ENCODE measurements around the gene SLC45A2. TPM values are rescaled to one million over a fixed set of nuclear protein-coding genes. Genes with fewer than 3 reads are reported as not detected.

Gene SLC45A2
- polyA plus RNA-seq, 1 of the 3 experiments (the other 2 are of a cell fraction): 0.02 TPM

DNA sequence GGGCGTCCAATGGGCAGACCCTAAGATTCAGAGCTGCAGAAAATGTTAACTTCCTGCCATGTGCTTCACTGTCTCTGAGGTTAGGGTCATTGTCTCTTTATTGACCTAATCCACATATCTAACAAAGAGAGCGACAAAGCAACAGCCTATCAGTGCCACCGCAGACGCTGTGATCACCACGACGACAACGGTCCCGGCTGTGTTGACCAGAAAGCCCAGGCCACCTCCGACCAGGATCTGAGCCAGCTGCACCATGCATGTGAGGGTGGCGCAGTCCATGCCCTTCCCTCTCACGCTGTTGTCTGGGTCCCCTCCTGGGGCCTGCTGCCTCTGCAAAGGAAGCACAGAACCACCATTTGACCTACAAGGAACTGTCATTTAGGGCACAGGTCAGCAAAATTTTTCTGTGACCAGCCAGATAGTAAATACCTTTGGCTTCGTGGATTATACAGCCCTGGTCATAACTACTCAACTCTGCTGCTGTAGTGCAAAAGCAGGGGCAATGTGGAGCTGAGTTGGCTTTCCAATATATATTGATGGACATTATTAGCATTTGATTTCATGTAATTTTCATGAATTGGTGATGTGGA, 39.9 kb downstream of the SLC45A2 start:
- Histone ChIP-seq H3K4me3 (ENCODE audit: low read depth in 2 of 2, low read length in 1 of 2) (no peak overlapping the region), H4K20me1 (ENCODE audit: insufficient read depth) (no peaks in the 10 kb centered on the region), H3K36me3 (replicated peaks in 1 of 2; ENCODE audit: control insufficient read depth in 1 of 2, insufficient read depth in 2 of 2, low read length in 1 of 2) (no peaks in the 10 kb centered on the region), H3K4me1 (ENCODE audit: control insufficient read depth in 1 of 2, insufficient read depth in 2 of 2, low read depth in 1 of 2, low read length in 1 of 2) (no peaks in the 10 kb centered on the region), H3K27ac (ENCODE audit: low read depth in 2 of 2, low read length in 1 of 2) (no peak overlapping the region), H2AFZ (ENCODE audit: low read depth) (no peak overlapping the region), H3K27me3 (ENCODE audit: insufficient read depth) (peaks cover 19% of the 10 kb centered on the region; the same call in 1 of the 2 replicates), H3K79me2 (ENCODE audit: insufficient read depth) (no peaks in the 10 kb centered on the region), H3K9ac (no peak overlapping the region), H3K9me2 (no peaks in the 10 kb centered on the region), H3F3A (replicated peaks; ENCODE audit: insufficient read depth) (no peaks in the 10 kb centered on the region), H3K9me3 (no peaks in the 10 kb centered on the region), H3K4me2 (no peak overlapping the region)
- ChIA-PET CTCF (interaction anchor here (6.7 kb wide), 1 partner anchor 10 kb away, joined by 38 read pairs; the partner anchor contains the start of gene RXFP3), POLR2A (no interaction called here)
- no peak for TF ChIP-seq EZH2phosphoT487 (IDR thresholded peaks at IDR 0.05; ENCODE audit: borderline replicate concordance, low read depth)
- no peak for TF ChIP-seq POLR2AphosphoS5 (IDR thresholded peaks at IDR 0.05; ENCODE audit: low read depth, low read length)
- no peak for TF ChIP-seq GABPA (IDR thresholded peaks at IDR 0.05; ENCODE audit: low read depth)
- TF ChIP-seq FOSL2 (IDR thresholded peaks at IDR 0.05; ENCODE audit: borderline replicate concordance, low read depth): no peak
- TF ChIP-seq RCOR1 (IDR thresholded peaks at IDR 0.05; ENCODE audit: low read length): no peak
- TF ChIP-seq, protein P1, sequence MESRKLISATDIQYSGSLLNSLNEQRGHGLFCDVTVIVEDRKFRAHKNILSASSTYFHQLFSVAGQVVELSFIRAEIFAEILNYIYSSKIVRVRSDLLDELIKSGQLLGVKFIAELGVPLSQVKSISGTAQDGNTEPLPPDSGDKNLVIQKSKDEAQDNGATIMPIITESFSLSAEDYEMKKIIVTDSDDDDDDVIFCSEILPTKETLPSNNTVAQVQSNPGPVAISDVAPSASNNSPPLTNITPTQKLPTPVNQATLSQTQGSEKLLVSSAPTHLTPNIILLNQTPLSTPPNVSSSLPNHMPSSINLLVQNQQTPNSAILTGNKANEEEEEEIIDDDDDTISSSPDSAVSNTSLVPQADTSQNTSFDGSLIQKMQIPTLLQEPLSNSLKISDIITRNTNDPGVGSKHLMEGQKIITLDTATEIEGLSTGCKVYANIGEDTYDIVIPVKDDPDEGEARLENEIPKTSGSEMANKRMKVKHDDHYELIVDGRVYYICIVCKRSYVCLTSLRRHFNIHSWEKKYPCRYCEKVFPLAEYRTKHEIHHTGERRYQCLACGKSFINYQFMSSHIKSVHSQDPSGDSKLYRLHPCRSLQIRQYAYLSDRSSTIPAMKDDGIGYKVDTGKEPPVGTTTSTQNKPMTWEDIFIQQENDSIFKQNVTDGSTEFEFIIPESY (IDR thresholded peaks at IDR 0.05; ENCODE audit: borderline replicate concordance, low read depth): no peak
- TF ChIP-seq TCF12 (IDR thresholded peaks at IDR 0.05): no peak
- no peak for TF ChIP-seq FOXM1 (IDR thresholded peaks at IDR 0.05; ENCODE audit: low read depth)
- TF ChIP-seq, protein P2, sequence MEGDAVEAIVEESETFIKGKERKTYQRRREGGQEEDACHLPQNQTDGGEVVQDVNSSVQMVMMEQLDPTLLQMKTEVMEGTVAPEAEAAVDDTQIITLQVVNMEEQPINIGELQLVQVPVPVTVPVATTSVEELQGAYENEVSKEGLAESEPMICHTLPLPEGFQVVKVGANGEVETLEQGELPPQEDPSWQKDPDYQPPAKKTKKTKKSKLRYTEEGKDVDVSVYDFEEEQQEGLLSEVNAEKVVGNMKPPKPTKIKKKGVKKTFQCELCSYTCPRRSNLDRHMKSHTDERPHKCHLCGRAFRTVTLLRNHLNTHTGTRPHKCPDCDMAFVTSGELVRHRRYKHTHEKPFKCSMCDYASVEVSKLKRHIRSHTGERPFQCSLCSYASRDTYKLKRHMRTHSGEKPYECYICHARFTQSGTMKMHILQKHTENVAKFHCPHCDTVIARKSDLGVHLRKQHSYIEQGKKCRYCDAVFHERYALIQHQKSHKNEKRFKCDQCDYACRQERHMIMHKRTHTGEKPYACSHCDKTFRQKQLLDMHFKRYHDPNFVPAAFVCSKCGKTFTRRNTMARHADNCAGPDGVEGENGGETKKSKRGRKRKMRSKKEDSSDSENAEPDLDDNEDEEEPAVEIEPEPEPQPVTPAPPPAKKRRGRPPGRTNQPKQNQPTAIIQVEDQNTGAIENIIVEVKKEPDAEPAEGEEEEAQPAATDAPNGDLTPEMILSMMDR (IDR thresholded peaks at IDR 0.05): no peak
- no peak for TF ChIP-seq ELF1 (IDR thresholded peaks at IDR 0.05)
- DNase-seq: no peak
- 30% methylated on average over 3 of the region's 12 CpGs for whole genome bisulfite sequencing (ENCODE audit: low lambda C conversion rate)

DNA sequence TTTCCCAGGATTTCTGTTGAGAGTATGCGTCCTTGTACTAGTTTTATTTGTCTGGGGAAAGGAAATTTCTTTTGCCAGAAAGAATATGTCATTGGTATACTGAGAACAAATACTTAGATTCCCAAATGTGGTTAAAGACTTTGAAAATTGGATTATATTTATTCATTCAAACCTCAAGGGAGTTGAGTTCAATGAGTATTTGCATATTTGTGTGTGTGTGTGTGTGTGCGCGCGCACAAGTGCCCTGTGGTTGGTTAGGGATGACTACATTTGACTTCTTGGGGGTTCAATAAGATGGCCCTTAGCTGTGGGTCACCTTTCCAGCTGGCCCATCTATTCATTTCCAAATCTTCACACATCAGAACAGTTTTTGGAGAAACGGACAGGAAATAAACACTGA, 43.4 kb downstream of the SLC45A2 start:
- POLR2A ChIA-PET: no interaction called here
- TF ChIP-seq TCF12 (IDR thresholded peaks at IDR 0.05) (no peak), EP300 (IDR thresholded peaks at IDR 0.05; ENCODE audit: borderline replicate concordance in 1 of 2, low read depth in 1 of 2, low read length in 1 of 2) (no peak), RCOR1 (IDR thresholded peaks at IDR 0.05; ENCODE audit: low read length) (no peak), SMC3 (IDR thresholded peaks at IDR 0.05; ENCODE audit: low read depth, low read length) (no peak), YY1 (IDR thresholded peaks at IDR 0.05; ENCODE audit: low read depth) (no peak), FOXJ3 (CRISPR knock-in tag; IDR thresholded peaks at IDR 0.05) (no peak), CHD2 (IDR thresholded peaks at IDR 0.05; ENCODE audit: low read length, partially characterized antibody) (no peak), RXRA (IDR thresholded peaks at IDR 0.05; ENCODE audit: borderline replicate concordance, low read depth) (no peak), SIN3A (IDR thresholded peaks at IDR 0.05; ENCODE audit: borderline replicate concordance, low read depth, low read length) (no peak), JUND (IDR thresholded peaks at IDR 0.05) (no peak)
- TF ChIP-seq, protein P3, sequence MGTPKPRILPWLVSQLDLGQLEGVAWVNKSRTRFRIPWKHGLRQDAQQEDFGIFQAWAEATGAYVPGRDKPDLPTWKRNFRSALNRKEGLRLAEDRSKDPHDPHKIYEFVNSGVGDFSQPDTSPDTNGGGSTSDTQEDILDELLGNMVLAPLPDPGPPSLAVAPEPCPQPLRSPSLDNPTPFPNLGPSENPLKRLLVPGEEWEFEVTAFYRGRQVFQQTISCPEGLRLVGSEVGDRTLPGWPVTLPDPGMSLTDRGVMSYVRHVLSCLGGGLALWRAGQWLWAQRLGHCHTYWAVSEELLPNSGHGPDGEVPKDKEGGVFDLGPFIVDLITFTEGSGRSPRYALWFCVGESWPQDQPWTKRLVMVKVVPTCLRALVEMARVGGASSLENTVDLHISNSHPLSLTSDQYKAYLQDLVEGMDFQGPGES (IDR thresholded peaks at IDR 0.05; ENCODE audit: low read depth, low read length): no peak
- TF ChIP-seq, protein P4, sequence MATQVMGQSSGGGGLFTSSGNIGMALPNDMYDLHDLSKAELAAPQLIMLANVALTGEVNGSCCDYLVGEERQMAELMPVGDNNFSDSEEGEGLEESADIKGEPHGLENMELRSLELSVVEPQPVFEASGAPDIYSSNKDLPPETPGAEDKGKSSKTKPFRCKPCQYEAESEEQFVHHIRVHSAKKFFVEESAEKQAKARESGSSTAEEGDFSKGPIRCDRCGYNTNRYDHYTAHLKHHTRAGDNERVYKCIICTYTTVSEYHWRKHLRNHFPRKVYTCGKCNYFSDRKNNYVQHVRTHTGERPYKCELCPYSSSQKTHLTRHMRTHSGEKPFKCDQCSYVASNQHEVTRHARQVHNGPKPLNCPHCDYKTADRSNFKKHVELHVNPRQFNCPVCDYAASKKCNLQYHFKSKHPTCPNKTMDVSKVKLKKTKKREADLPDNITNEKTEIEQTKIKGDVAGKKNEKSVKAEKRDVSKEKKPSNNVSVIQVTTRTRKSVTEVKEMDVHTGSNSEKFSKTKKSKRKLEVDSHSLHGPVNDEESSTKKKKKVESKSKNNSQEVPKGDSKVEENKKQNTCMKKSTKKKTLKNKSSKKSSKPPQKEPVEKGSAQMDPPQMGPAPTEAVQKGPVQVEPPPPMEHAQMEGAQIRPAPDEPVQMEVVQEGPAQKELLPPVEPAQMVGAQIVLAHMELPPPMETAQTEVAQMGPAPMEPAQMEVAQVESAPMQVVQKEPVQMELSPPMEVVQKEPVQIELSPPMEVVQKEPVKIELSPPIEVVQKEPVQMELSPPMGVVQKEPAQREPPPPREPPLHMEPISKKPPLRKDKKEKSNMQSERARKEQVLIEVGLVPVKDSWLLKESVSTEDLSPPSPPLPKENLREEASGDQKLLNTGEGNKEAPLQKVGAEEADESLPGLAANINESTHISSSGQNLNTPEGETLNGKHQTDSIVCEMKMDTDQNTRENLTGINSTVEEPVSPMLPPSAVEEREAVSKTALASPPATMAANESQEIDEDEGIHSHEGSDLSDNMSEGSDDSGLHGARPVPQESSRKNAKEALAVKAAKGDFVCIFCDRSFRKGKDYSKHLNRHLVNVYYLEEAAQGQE (IDR thresholded peaks at IDR 0.05; ENCODE audit: low read depth, low read length): no peak

More for the DNA sequence above, 43.4 kb downstream of the SLC45A2 start:
- H3K4me1 ChIP-seq (ENCODE audit: control insufficient read depth in 1 of 2, insufficient read depth in 2 of 2, low read depth in 1 of 2, low read length in 1 of 2): peaks cover 0 to 5% of the 10 kb centered on the region in 2 experiments; a peak in 1 of 4 replicates
- no peaks in the 10 kb centered on the region for H3K79me2 ChIP-seq (ENCODE audit: insufficient read depth)
- H3K27me3 ChIP-seq (ENCODE audit: insufficient read depth): peaks cover 53% of the 10 kb centered on the region
- H4K20me1 ChIP-seq (ENCODE audit: insufficient read depth): no peaks in the 10 kb centered on the region
- no peak overlapping the region for H3K4me3 ChIP-seq (ENCODE audit: low read depth in 2 of 2, low read length in 1 of 2)
- no peaks in the 10 kb centered on the region for H3K9me3 ChIP-seq
- no peak overlapping the region for H3K9ac ChIP-seq
- no peak overlapping the region for H2AFZ ChIP-seq (ENCODE audit: low read depth)
- no peak overlapping the region for H3K4me2 ChIP-seq
- H3K9me2 ChIP-seq: no peaks in the 10 kb centered on the region
- H3K27ac ChIP-seq (ENCODE audit: low read depth in 2 of 2, low read length in 1 of 2): no peak overlapping the region
- no peak for DNase-seq
- CTCF ChIA-PET: interaction anchor here (1.2 kb wide), 1 partner anchor 29 kb away, joined by 3 read pairs; no protein-coding TSS in a partner anchor
- WGBS (ENCODE audit: low lambda C conversion rate): 70% methylated on average over 5 of the region's 5 CpGs
- no peaks in the 10 kb centered on the region for H3F3A ChIP-seq (replicated peaks; ENCODE audit: insufficient read depth)
- no peaks in the 10 kb centered on the region for H3K36me3 ChIP-seq (replicated peaks in 1 of 2; ENCODE audit: control insufficient read depth in 1 of 2, insufficient read depth in 2 of 2, low read length in 1 of 2)
